Stimulated activated effector memory CD8-positive, alpha-beta T cell treated with anti-CD3 and anti-CD28 coated beads, Interleukin-12 subunit alpha, Interleukin-12 subunit beta, amount 100 ng/mL, for 72 hours (primary cell): ENCODE results near the gene WFDC5.
"Not testable (repeated sequence)": the region's sequence is repeated elsewhere in the genome, so short reads cannot be mapped to it uniquely, and the experiment has no call there.

ENCODE experiments used
- ATAC-seq: fragments of 150-1000 bp; cut with Tn5 transposase; 2 replicates; pipeline ENCODE4 v1.10.0; 2021
- DNase-seq, 2 donors: peaks; one replicate each; pipeline ENCODE4 v3.0.0; 2021 to 2022; ENCODE audit warnings: low spot score in 2 of 2
- H3K27ac Mint-ChIP-seq: one replicate; pipeline ENCODE4 v1.8.0; 2022; ENCODE audit warnings: mild to moderate bottlenecking, mixed read lengths
- H3K36me3 Mint-ChIP-seq: one replicate; pipeline ENCODE4 v1.8.0; 2022; ENCODE audit warnings: mild to moderate bottlenecking, mixed read lengths
- H3K4me1 Mint-ChIP-seq: one replicate; pipeline ENCODE4 v1.8.0; 2022; ENCODE audit warnings: mixed read lengths
- H3K4me3 Mint-ChIP-seq: one replicate; pipeline ENCODE4 v1.8.0; 2022; ENCODE audit warnings: mild to moderate bottlenecking, mixed read lengths
- H3K9me3 Mint-ChIP-seq: one replicate; pipeline ENCODE4 v1.8.0; 2022; ENCODE audit warnings: mixed read lengths

WFDC5 gene

DNA sequence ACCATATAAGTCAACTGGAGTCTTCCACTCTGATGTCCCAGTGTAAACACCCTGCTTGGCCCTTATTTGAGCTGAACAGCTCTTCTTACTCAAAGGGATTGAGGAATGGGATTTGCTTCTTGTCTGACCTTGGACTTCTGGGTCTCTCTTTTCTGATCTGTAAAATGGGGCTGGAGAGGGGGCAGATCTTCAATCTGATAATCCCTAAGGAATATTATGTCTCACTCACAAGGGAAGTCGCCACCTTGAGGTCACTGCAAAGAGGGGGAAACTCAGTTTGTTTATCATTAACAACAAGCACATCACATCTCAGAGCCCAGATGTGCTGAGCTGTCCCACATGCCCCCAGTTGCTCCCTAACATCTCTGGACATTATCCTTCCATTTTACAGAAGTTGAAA, 29.1 kb downstream of the WFDC5 start:
- Mint-ChIP-seq H3K36me3 (peaks cover 86% of the 10 kb centered on the region), H3K4me1 (peaks cover 6% of the 10 kb centered on the region), H3K4me3 (no peak overlapping the region), H3K27ac (peak overlapping the region; percentile 78), H3K9me3 (peaks cover 4% of the 10 kb centered on the region)
- ATAC-seq (no peak), DNase-seq (no peak)

DNA sequence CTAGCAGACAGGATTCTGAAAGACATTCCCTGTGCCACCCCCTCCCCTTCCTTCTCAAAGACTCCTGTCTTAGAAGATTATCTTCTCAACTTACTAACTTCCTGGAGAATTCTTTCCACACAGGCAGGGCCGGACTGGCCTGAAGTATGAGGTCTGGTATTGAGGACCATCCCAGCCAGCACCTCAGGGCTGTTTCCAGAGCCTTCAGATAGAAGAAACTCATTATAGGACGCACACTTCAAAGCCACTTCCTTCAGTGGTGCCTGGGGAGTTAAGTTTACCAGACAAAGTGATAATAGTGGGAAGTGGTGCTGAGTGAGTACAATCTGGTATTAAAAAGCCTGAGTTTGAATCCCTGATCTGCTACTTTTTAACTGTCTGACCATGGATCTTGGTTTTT, 29.7 kb downstream of the WFDC5 start:
- H3K9me3 Mint-ChIP-seq = peaks cover 4% of the 10 kb centered on the region
- ATAC-seq (no peak), DNase-seq (no peak)
- H3K4me3 Mint-ChIP-seq = no peak overlapping the region
- H3K27ac Mint-ChIP-seq = peak overlapping the region; percentile 78
- H3K4me1 Mint-ChIP-seq = peaks cover 6% of the 10 kb centered on the region
- peaks cover 86% of the 10 kb centered on the region for H3K36me3 Mint-ChIP-seq

DNA sequence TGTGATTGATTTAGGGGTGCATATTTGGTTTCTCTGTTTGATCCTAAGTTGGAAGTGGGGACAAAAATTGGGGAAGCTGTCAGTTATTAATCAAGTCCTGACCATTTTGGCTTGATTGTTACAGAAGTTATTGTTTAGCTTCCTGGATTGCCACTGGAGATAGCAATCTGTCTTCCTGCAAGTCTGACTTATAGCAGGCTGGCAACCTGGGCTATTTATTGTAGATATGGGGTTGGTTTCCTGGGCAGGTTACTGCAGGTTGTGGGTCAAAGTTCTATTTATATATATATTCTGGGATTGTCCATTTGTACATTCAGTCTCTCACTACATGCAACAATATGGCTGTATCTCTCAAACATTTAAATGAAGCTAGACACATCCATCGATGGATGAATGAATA, 31.8 kb downstream of the WFDC5 start:
- Mint-ChIP-seq H3K4me3 (no peak overlapping the region), H3K4me1 (peaks cover 12% of the 10 kb centered on the region), H3K36me3 (peaks cover 93% of the 10 kb centered on the region), H3K9me3 (peaks cover 4% of the 10 kb centered on the region), H3K27ac (peak overlapping the region; percentile 78)
- DNase-seq (no peak), ATAC-seq (no peak)

DNA sequence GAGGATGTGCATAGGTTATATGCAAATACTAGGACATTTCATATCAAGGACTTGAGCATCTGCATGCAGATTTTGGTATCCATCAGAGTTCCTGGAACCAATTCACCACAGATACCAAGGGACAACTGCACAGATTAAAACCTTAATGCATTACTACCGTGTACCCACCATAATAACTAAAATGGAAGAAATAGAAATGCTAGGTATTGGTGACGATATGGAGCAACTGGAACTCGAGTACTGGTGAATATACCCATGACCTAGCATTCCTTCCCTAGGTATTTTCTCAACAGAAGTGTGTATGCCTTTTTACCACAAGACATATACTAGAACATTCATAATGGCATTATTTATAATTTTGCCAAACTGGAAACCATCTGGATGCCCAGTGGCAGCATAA, 32.5 kb downstream of the WFDC5 start:
- Mint-ChIP-seq H3K36me3 (peaks cover 94% of the 10 kb centered on the region), H3K4me3 (no peak overlapping the region), H3K4me1 (peaks cover 12% of the 10 kb centered on the region), H3K9me3 (peaks cover 4% of the 10 kb centered on the region), H3K27ac (peak overlapping the region; percentile 78)
- ATAC-seq (no peak), DNase-seq (no peak)

DNA sequence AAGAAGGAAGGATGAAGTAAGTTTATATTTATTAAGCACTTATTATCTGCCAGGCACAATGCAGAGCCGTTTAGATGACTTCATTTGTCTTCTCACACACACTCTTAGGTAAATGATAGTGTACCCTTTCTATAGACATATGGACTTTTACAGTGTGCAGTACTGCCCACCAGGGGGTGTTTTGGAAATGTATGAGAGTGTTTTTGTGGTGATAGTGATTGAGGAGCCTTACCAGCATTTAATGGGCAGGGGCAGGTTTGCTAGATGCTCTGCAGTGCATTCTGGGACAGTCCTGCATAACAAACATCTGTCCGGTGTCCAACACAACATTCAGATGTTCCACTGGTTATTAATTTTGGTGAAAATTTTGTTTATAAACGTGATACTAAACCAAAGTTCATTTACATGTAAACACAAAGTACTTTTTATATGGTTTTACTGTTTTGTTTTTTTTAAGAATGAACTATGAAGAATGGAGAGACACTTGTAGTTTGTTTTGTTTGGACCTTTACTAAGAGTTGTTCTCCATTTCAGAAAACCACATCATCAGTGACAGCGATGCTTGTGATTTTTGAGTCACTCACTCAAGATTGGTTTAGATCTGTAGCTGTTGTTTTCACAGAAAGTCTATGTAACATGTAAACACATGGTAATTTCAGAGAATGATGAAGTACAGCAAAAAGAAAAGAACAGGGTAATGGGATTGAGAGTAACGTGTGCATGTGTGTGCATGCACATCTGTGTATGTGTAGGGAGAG, 33.9 kb downstream of the WFDC5 start:
- ATAC-seq = no peak
- H3K36me3 Mint-ChIP-seq = peaks cover 96% of the 10 kb centered on the region
- peak overlapping the region; percentile 26 for H3K27ac Mint-ChIP-seq
- H3K4me1 Mint-ChIP-seq = peaks cover 6% of the 10 kb centered on the region
- peaks cover 4% of the 10 kb centered on the region for H3K9me3 Mint-ChIP-seq
- H3K4me3 Mint-ChIP-seq = no peak overlapping the region
- no peak for DNase-seq

DNA sequence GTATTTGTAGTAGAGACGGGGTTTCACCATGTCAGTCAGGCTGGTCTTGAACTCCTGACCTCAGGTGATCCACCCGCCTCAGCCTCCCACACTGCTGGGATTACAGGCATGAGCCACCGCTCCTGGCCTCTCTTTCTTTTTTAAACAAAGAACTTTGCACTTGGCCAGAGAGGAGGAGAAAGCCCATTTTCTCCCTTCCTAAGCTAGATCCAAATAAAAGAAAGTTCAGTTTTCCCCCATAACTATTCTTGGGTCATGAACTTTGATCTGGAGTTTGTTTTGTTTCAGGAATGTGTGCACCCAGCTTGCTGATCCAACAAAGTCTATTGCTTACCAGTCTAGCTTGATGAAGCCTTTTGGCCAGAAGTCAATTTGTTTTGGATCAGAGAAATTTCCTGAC, 37.4 kb downstream of the WFDC5 start:
- peaks cover 16% of the 10 kb centered on the region for H3K4me1 Mint-ChIP-seq
- H3K27ac Mint-ChIP-seq = no peak overlapping the region
- peaks cover 4% of the 10 kb centered on the region for H3K9me3 Mint-ChIP-seq
- no peak overlapping the region for H3K4me3 Mint-ChIP-seq
- DNase-seq (no peak), ATAC-seq (no peak)
- peaks cover 95% of the 10 kb centered on the region for H3K36me3 Mint-ChIP-seq

DNA sequence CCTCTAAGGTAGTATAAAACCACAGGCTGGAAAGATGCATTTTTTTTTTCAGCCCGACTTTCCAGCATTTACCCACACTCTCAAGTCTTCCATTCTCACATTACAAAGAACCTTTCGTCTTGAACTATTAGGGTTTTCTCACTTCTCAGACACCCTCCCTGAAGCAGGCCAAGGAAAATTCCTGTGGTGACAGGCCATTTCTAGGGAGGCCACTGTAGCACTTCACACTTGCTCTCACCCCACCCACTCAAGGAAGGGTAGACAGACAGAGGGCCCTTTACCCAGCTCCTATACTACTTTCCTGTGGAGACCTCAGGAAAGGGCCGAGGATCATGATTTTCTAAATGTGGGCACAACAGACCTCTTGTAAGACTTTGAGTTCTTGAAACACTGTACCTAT, 41.8 kb downstream of the WFDC5 start:
- Mint-ChIP-seq H3K9me3 (no peaks in the 10 kb centered on the region), H3K27ac (peak overlapping the region; percentile 85), H3K4me3 (no peak overlapping the region), H3K4me1 (peaks cover 41% of the 10 kb centered on the region), H3K36me3 (peaks cover 92% of the 10 kb centered on the region)
- ATAC-seq (no peak), DNase-seq (no peak)

DNA sequence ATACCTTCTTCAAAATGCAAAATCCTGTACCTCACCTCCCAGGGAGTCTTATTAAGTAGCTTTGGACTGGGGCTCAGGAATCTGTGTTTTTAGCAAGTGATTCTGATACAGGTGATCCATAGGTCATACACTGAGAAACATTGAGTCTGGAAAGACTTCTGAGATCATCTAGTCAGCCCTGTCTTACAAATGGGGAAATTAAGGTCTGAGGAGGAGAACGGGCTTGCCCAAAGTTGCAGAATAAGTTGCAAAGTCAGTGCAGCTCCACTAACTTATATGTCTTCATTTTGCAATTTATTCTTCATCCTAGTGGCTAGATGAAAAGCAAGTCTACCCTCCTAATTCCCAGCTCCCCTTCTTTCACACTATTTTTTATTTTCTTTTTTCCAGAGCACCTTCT, 42.9 kb downstream of the WFDC5 start:
- Mint-ChIP-seq H3K27ac (peak overlapping the region; percentile 85), H3K4me1 (peaks cover 47% of the 10 kb centered on the region)

DNA sequence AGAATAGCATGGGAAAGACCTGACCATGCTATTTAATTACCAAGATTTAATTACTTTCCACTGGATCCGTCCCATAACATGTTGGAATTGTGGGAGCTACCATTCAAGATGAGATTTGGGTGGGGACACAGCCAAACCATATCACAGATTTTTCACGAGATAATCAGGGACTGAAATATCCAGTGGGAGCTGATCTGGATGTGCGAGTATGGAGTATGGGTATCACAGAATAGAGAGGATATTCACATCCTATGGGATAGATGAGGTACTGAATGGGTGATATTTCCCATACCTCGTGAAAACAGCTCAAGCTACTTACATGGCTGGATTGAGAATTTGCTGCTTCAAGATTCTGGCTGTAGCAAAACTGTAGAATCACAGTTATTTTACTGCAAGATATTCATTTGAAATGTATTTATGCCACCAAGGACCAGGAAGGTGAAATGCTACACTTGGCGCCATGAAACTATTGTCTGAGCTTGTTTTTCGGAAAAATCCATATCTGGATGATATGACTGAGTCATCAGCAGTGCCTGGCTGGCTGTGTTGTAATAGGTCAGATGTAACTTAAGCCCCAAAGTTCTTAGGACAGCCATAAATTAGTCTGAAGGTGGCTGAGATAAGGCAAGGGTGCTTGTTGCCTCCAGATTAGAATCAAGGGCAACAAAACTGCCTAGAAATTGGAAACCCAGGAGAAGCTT, 43.9 kb downstream of the WFDC5 start:
- Mint-ChIP-seq H3K36me3 (peaks cover 92% of the 10 kb centered on the region), H3K27ac (peak overlapping the region; percentile 85), H3K4me3 (no peak overlapping the region), H3K9me3 (no peaks in the 10 kb centered on the region), H3K4me1 (peaks cover 55% of the 10 kb centered on the region)
- no peak for ATAC-seq
- no peak for DNase-seq

More for the DNA sequence above, 42.9 kb downstream of the WFDC5 start:
- ATAC-seq (no peak), DNase-seq (no peak)
- Mint-ChIP-seq H3K4me3 (no peak overlapping the region), H3K9me3 (no peaks in the 10 kb centered on the region), H3K36me3 (peaks cover 92% of the 10 kb centered on the region)

DNA sequence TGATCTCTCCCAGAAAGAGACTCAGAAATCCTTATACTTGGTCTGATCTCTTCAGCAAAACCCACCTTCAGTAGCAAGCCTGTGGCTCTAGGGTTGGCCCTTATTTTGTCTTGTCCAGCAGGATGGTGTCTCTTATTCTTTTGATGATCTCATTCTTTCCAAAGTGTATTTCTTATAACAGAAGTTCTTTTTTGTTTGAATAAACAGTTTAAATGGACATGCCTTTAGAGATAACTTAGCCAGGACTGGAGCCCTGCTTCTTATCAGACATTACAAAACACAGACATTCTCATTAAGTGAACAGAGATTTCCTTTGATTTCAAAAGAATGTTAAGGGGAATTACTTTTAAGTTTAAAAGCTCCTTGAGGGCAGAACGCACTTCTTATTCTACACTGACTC, 45.7 kb downstream of the WFDC5 start:
- peaks cover 92% of the 10 kb centered on the region for H3K36me3 Mint-ChIP-seq

DNA sequence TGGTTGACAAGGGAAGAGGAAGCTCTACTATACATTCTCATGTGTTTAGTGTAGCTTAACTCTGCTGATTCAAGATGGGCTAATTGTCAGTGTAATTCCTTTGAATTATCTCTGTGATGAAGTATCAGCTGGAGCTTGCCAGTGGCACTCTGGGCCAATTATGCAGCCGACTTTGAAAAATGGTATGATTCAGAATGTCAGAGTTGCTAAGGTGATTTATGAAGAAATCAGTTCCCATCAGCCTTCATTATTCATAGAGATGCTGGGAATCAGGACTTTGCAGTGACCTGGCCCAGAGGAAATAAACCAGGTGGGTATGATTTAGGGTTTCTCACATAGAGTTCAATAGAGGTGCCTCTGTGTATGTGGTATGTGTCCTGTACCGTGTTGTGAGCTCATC, 47.4 kb downstream of the WFDC5 start:
- peak overlapping the region; percentile 63 for H3K27ac Mint-ChIP-seq
- peaks cover 73% of the 10 kb centered on the region for H3K4me1 Mint-ChIP-seq
- ATAC-seq (no peak), DNase-seq (no peak)
- no peak overlapping the region for H3K4me3 Mint-ChIP-seq
- peaks cover 97% of the 10 kb centered on the region for H3K36me3 Mint-ChIP-seq
- no peaks in the 10 kb centered on the region for H3K9me3 Mint-ChIP-seq

More for the DNA sequence above, 45.7 kb downstream of the WFDC5 start:
- no peak for ATAC-seq
- DNase-seq = no peak
- no peaks in the 10 kb centered on the region for H3K9me3 Mint-ChIP-seq
- H3K4me3 Mint-ChIP-seq = no peak overlapping the region
- peaks cover 73% of the 10 kb centered on the region for H3K4me1 Mint-ChIP-seq
- H3K27ac Mint-ChIP-seq = peak overlapping the region; percentile 79

DNA sequence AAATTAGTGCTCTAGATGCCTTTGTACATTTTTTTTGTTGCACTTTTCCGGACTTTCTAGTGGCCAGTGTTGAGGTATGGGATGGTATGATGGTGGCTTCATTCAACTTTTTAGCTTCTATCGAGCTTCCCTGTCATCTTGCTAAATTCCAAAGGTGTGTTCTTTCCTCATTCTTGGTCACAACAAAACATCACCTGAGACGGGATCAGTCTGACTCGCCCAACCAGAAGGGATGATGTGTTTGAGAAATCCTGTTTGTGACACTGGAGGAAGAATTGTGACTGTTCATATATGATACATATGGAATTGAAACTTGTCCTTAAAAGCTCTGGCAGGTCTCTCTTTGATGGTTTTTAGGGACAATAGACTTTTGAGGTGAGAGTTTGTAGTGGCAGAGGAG, 47.9 kb downstream of the WFDC5 start:
- no peak for ATAC-seq
- Mint-ChIP-seq H3K4me1 (peaks cover 75% of the 10 kb centered on the region), H3K9me3 (no peaks in the 10 kb centered on the region), H3K4me3 (no peak overlapping the region), H3K36me3 (peaks cover 97% of the 10 kb centered on the region), H3K27ac (peak overlapping the region; percentile 63)
- no peak for DNase-seq

DNA sequence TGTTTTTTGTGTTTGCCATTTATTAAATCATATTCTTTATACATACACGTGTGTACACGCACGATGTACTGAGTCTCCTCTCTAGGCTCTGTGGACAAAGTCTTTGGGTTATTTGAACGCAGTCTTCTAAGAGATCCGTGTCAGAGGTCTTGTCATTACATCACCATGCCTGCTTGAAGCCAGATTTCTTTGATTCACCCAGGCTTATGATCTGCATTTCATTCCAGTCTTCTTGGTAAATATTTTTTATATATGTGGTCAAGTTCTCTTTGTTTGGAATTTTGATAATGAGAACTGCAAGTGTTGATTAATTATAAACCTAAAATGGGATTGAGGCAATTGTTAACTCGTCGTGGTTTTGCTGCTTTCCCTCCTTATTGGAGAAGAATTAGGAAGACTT, 48.6 kb downstream of the WFDC5 start:
- no peak overlapping the region for H3K4me3 Mint-ChIP-seq
- peaks cover 100% of the 10 kb centered on the region for H3K36me3 Mint-ChIP-seq
- no peak overlapping the region for H3K27ac Mint-ChIP-seq

DNA sequence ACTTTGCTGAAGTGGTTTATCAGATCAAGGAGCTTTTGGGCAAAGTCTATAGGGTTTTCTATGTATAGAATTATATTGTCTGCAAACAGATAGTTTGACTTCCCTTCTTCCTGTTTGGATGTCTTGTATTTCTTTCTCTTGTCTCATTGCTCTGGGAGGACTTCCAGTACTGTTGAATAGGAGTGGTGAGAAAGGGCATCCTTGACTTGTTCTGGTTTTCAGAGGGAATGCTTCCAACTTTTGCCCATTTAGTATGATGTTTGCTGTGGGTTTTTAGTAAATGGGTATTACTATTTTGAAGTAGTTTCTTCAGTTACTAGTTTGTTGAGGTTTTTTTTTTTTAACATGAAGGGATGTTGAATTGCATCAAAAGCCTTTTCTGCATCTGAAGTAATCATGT, 50.2 kb downstream of the WFDC5 start:
- Mint-ChIP-seq H3K9me3 (no peaks in the 10 kb centered on the region), H3K4me3 (no peak overlapping the region), H3K4me1 (peaks cover 80% of the 10 kb centered on the region), H3K27ac (peak overlapping the region; percentile 79), H3K36me3 (peaks cover 100% of the 10 kb centered on the region)
- ATAC-seq (no peak), DNase-seq (no peak)

More for the DNA sequence above, 48.6 kb downstream of the WFDC5 start:
- H3K9me3 Mint-ChIP-seq = no peaks in the 10 kb centered on the region
- H3K4me1 Mint-ChIP-seq = peaks cover 81% of the 10 kb centered on the region
- no peak for DNase-seq
- no peak for ATAC-seq

DNA sequence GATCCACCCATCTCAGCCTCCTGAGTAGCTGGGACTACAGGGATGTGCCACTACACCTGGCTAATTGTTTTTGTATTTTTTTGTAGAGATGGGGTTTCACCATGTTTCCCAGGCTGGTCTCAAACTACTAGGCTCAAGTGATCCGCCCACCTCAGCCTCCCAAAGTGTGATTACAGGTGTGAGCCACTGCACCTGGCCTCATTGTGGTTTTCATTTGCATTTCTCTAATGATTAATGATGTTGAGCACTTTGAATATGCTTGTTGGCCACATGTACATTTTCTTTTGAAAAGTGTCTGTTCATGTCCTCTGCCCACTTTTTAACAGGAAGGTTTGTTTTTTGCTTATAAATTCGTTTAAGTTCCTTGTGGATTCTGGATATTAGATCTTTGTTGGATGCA, 51.9 kb downstream of the WFDC5 start:
- Mint-ChIP-seq H3K36me3 (peaks cover 98% of the 10 kb centered on the region), H3K4me1 (peaks cover 78% of the 10 kb centered on the region), H3K27ac (peak overlapping the region; percentile 79)
- DNase-seq, H3K9me3 Mint-ChIP-seq, H3K4me3 Mint-ChIP-seq, ATAC-seq: not testable (repeated sequence)

DNA sequence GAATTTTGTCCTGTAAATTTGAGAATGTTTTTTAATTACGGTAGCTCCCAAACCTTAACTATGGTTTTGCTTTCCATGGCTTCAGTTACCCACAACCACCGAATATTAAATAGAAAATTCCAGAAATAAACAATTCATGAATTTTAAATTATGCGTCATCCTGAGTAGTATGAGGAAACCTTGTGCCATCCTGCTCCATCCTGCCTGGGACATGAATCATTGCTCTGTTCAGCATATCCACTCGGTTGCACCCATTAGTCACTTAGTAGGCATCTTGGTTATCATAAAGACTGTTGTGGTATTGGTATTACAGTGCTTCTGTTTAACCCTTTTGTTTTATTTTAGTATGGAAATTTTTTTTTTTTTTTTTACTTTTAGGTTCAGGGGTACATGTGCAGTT, 53.7 kb downstream of the WFDC5 start:
- Mint-ChIP-seq H3K27ac (peak overlapping the region; percentile 83), H3K36me3 (peaks cover 98% of the 10 kb centered on the region), H3K9me3 (no peaks in the 10 kb centered on the region), H3K4me1 (peaks cover 79% of the 10 kb centered on the region), H3K4me3 (no peak overlapping the region)
- ATAC-seq (peak; percentile 96), DNase-seq (no peak)
